Ishikawa (cell line): ENCODE measurements around the gene SSBP3.

Experiments used
- CEBPB ChIP-seq: IDR thresholded peaks from 2 replicates; pipeline ENCODE4 v1.6.1; 2012
- FOXM1 ChIP-seq: IDR thresholded peaks from 2 replicates; pipeline ENCODE4 v1.6.1; 2012; ENCODE audit warnings: low read depth, borderline replicate concordance
- TAF1 ChIP-seq: IDR thresholded peaks from 2 replicates; pipeline ENCODE4 v1.6.1; 2012; ENCODE audit warnings: low read depth, mild to moderate bottlenecking

- TF ChIP-seq FOXM1 (no peak), TAF1 (no peak), CEBPB (no peak)
Observed at GRCh38 chr1:54272134-54272533, 134.1 kb downstream of the SSBP3 start.
